Nephron progenitor cell (in vitro differentiated cells): ENCODE data around the gene MOXD1.
A peak's percentile ranks its signal among the peaks of the same experiment; 100 is the strongest.

Experiments
- DNase-seq: peaks from one replicate; pipeline ENCODE4 v3.0.0; 2021
- H3K27ac Mint-ChIP-seq: 2 replicates; pipeline ENCODE4 v1.8.0; 2021; ENCODE audit warnings: mild to moderate bottlenecking, moderate library complexity, mixed read lengths
- H3K27me3 Mint-ChIP-seq: 2 replicates; pipeline ENCODE4 v1.8.0; 2021; ENCODE audit warnings: mild to moderate bottlenecking, low read depth, mixed read lengths; ENCODE audit not compliant: poor library complexity
- H3K36me3 Mint-ChIP-seq: 2 replicates; pipeline ENCODE4 v1.8.0; 2021; ENCODE audit warnings: low read depth, mixed read lengths
- H3K4me1 Mint-ChIP-seq: 2 replicates; pipeline ENCODE4 v1.8.0; 2021; ENCODE audit warnings: mixed read lengths
- H3K4me3 Mint-ChIP-seq: 2 replicates; pipeline ENCODE4 v1.8.0; 2021; ENCODE audit warnings: mild to moderate bottlenecking, moderate library complexity, mixed read lengths
- H3K9me3 Mint-ChIP-seq: 2 replicates; pipeline ENCODE4 v1.8.0; 2021; ENCODE audit warnings: mild to moderate bottlenecking, moderate library complexity, mixed read lengths
- CTCF ChIP-seq: fragments of 200-600 bp; sonication (generic); IDR thresholded peaks from 2 replicates; pipeline ENCODE4 v1.5.0; 2021; ENCODE audit warnings: antibody characterized with exemption

Gene MOXD1

GRCh38 chr6:132400883-132401617 is at the start of gene MOXD1:
TSS of gene MOXD1 (minus strand) at chr6:132401475. CDS start at chr6:132401426, 49 bp downstream.
- H3K36me3 Mint-ChIP-seq, result peaks cover 9% of the 10 kb centered on the region
- TF ChIP-seq CTCF, result no peak
- H3K27ac Mint-ChIP-seq, result no peak within 1 kb of the TSS
- H3K9me3 Mint-ChIP-seq, result peaks cover 8% of the 10 kb centered on the region
- peak within 1 kb of the TSS; percentile 88 for H3K4me3 Mint-ChIP-seq
- DNase-seq, result peak; percentile 77
- no peaks in the 10 kb centered on the region for H3K4me1 Mint-ChIP-seq
- H3K27me3 Mint-ChIP-seq, result peaks cover 53% of the 10 kb centered on the region

GRCh38 chr6:132446855-132447241 is 45.6 kb upstream of the MOXD1 start:
- Mint-ChIP-seq H3K27me3 (no peaks in the 10 kb centered on the region), H3K9me3 (peaks cover 18% of the 10 kb centered on the region), H3K4me3 (no peak overlapping the region), H3K36me3 (peaks cover 36% of the 10 kb centered on the region), H3K27ac (peak overlapping the region; percentile 68), H3K4me1 (no peaks in the 10 kb centered on the region)
- TF ChIP-seq CTCF, result no peak
- DNase-seq, result no peak

GRCh38 chr6:132446141-132446854 is 45.0 kb upstream of the MOXD1 start:
- no peak for DNase-seq
- Mint-ChIP-seq H3K9me3 (peaks cover 24% of the 10 kb centered on the region), H3K4me1 (no peaks in the 10 kb centered on the region), H3K36me3 (peaks cover 36% of the 10 kb centered on the region), H3K27me3 (no peaks in the 10 kb centered on the region), H3K27ac (peak overlapping the region; percentile 68), H3K4me3 (no peak overlapping the region)
- TF ChIP-seq CTCF, result no peak

GRCh38 chr6:132445201-132445951 is 44.1 kb upstream of the MOXD1 start:
- no peak overlapping the region for H3K27ac Mint-ChIP-seq
- peaks cover 29% of the 10 kb centered on the region for H3K9me3 Mint-ChIP-seq
- TF ChIP-seq CTCF, result no peak
- H3K27me3 Mint-ChIP-seq, result no peaks in the 10 kb centered on the region
- no peak overlapping the region for H3K4me3 Mint-ChIP-seq
- no peak for DNase-seq
- H3K4me1 Mint-ChIP-seq, result no peaks in the 10 kb centered on the region
- H3K36me3 Mint-ChIP-seq, result peaks cover 31% of the 10 kb centered on the region

- Mint-ChIP-seq H3K4me1 (peaks cover 7% of the 10 kb centered on the region), H3K9me3 (peaks cover 29% of the 10 kb centered on the region), H3K4me3 (no peak overlapping the region), H3K36me3 (peaks cover 18% of the 10 kb centered on the region), H3K27ac (no peak overlapping the region), H3K27me3 (no peaks in the 10 kb centered on the region)
- DNase-seq, result no peak
- TF ChIP-seq CTCF, result no peak
These were observed 41.9 kb upstream of the MOXD1 start for GRCh38 chr6:132443206-132443605.
